CD4-positive, alpha-beta T cell treated with Interleukin-17A for 4 hours (primary cell): Measurements from ENCODE around the gene TEX2.
"Not testable (repeated sequence)": the region's sequence is repeated elsewhere in the genome, so short reads cannot be mapped to it uniquely, and the experiment has no call there.

Experiments used
- DNase-seq: peaks from one replicate; pipeline ENCODE4 v3.0.0-alpha.2; 2020; ENCODE audit warnings: mixed read lengths

TEX2 gene

DNA sequence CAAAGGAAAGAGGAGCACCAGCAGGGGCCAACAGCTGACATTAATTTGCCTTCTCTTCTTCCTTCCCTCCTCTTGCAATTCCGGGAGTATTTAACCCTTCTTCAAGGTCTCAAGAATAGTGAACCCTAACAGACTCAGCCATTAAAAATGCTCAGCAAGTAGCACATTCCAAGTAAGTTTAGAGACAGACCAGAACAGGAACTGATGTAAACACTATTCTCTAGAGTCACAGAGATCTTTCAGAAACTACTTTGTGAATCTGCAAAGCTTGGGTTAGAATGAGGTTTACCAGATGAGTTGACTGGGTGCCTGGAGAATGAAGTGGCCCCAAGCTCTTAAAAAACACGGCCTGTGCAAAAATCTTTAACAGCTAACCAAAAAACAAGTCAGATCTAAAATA lies 50.9 kb downstream of the TEX2 start:
- DNase-seq: no peak

DNA sequence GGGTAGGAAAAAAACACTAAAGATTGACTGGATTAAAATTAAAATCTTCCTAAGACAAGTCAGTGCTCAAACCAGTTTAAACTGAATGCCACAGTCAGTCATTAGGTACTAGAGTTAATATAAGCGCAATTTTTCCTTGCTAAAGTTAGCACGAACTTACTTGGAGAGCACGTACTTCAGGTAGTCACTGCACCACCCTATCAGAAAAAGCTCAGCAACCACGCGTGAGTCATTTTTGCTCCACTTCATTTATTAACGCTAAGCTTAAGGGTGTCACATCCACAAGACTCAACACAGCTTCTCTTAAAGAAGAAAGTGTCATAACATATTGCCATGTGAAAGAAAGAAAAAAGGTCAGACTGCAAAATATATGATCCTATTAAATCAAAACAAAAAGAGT lies 53.1 kb downstream of the TEX2 start:
- DNase-seq: no peak

DNA sequence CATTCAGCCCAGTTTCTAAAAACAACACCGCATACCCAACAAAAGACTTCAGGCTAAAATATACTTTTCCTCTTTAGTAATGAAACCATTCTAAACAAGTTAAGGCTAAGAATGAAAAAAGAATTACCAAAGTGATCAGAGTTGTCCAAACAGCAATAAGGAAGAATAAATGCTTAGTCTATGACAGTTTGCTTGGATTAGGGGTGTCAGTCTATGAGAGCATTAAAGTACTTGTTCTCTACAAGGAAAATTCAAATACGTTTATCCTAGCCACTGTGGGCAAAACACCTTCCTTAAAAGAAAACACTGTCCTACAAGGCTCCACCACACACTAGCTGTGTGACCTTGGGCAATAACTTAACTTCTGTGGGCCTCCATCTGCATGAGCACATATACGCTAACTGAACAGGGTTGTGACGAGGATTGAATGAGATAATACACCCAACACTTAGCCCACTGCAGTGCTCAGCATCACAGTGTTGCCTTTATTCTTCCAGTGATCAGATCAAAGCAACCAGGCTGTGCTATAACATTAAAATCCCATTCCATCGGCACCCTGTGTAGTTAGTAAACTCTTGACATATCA lies 53.6 kb downstream of the TEX2 start:
- DNase-seq: no peak

DNA sequence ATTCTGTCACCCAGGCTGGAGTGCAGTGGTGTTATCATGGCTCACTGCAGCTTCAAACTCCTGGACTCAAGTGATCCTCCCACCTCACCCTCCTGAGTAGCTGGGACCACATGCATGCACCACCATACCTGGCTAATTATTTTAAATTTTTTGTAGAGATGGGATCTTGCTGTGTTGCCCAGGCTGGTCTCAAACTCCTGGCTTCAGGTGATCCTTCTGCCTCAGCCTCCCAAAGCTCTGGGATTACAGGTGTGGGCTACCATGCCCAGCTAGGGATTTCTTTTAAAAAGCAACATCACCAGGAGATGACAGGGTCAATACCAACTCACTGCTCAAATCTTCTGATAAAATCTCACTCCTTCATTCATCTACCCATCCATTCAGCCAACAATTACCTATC lies 54.4 kb downstream of the TEX2 start:
- not testable (repeated sequence) for DNase-seq

DNA sequence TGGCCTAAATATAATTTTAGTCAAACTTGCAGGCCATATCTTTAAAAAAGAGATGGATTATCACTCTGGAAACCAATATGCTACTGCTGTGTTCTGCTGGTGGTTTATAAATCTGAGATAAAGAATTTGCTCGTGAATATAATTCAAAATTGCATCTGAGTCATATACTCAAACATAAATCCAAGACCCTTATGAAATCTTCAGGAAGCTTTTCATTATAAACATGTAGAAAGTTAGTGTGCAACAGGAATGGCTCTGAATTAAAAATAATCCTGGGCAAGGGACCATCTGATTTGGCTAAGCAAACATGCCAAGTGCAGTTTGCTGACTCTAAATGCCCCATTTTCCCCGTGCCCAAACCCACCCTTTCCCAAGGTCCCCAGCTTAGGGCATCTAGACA lies 57.3 kb downstream of the TEX2 start:
- no peak for DNase-seq

DNA sequence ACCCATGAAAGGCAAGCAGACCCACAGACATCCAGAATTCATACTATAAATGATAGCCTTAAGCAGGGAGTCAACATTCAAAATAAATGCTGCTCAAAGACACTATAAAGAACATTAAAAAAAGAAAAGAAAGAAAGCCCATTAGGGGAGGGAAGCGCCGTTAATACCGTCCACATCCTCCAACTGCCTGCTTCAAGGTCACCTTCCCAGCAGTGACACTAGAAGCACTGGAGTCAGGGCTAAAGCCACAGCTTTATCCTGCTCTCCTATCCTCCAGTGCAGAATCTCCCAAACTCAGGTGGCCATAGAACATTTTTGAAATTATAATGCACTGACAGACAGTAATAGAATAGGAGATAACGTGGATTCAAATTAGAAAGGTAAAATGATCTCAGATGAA lies 59.4 kb downstream of the TEX2 start:
- DNase-seq: no peak

DNA sequence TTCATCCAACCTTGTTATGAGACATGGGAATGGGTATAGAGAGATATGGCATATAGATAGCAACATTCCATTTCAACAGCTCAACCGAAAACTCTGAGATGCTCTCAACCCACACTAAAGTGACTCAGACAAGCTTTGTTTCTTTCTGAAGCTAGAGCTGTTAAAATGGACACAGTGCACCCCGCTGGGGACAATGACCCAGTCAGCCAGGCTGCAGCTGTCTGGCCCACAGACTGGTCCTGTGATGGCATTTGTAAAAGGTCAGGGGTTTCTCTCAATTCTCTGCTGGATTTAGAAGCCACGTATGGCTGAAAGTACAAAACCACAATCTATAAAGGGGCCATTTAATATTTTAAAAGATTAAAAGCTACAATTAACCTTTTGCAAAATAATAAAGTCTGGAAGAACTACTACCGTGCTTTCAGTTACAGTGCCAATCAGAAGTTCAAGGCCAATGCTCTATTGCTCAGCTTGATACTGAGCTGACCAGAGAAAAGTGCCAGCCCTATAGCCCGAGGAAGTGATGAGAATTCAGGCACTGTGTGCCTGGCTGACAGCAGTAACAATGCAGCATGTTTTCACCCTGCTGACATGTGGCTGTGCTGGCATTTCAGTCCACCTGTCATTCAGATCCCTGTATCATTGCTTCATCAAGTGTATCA lies 60.2 kb downstream of the TEX2 start:
- DNase-seq: no peak

DNA sequence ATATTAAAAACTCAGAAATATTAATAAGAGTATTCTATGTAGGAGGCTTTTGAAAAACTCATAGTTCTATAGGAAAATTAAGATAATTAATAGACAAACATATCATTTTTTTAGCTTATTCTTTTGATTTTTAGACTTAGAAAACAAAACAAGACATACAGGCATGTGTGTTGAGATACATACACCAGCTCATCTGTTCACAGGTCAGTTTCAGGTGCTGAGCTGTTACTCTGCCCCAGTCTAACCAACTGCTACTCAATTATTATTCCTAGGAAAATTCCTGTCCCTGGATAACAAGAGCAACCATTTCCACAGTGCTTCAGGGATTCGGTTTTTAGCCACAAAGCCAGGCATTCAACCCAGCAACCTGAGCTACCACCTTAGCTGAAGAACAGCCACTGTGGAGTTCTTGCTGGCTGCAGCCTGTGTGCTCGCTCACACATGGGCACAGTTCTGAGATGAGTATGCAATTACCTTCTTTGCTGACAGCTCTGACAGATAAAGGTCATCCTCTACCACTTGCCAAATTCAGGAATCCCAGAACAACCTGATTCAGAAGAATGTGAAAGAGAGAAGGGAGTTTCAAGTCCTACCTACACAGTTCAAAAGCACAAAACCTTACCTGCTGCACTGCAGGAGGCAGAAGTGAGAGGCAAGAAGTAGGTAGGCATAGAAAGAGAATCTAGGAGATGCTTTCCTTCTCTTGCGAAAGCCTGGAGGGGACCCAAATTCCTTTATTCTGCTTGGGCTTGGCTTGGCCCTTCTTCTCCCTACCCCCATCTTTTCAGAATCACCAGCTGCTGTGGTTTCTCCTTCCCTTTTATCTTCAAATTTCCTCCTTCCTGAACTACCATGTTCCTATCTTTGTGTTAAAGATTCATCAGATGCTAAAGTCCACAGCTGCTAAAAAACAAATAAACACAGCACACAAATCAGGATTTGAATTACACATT lies 62.7 kb downstream of the TEX2 start:
- DNase-seq: no peak

DNA sequence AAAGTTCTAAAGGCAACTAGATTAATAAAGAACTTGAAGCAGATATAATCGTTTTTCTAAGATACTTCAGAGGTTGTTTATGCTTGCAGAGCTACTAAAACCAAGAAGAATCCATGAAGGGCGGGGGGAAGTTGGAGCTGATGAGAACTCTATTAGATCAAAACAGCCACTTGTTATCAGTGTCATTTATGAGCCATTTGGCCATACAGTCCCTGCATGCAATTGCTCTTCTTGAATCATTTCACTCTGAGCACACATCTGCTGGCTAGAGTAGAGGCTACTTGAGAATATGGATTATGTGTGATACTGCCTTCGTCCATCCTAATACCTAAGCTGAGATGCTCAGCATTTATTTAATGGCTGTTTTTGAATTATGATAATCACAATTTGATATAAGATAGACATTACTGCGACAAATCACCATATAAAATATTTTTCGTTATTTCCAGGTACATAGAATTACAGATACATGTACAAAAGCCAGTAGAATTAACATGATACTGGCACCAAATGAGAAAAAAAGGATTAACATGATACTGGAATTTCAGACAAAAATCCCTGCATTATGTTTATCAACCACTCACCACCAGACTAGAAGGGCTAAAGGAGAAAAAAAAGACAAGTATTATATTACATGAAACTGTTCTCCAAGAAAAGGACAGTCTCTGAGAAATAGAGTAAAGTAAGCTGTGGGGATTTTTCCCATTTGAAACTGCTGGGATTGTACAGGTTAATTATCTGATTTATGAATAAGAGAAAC lies 64.5 kb downstream of the TEX2 start:
- DNase-seq: no peak

DNA sequence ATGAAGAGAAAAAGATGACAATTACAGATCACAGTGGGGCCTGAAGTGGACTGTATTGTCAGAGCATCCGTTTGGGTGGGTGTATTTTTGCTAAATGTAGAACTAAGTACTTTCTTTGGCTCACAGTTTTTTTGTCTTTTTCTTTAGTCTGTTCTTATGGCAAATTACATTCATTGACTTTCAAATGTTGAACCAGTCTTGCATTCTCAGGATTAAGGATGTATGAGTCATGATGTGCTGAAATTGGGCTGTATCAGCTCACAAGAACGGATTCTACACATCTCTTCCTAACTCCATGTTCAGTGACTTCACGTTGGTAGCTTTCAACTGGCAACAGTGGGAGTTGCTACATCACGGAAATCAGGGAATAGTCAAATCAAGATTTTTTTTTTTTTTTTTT lies 66.5 kb downstream of the TEX2 start:
- no peak for DNase-seq

DNA sequence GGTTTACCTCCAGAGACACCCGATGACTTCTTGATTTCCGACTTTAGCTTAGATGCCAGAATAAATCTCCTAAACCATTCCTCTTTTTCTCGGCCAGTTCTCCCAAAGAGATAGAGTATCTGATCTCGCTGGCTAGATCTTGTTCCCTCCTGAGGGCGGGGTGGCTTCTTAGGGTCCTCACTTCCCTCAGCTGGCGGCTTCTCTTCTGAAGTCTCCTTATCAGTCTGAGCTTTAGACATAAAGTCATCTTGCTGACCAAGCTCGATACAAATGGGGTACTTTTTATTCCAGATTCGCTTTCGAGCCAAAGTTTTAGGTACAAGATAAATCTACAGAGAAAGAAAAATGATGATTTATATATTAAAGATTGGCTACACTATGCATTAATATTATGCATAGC lies 69.5 kb downstream of the TEX2 start:
- no peak for DNase-seq

DNA sequence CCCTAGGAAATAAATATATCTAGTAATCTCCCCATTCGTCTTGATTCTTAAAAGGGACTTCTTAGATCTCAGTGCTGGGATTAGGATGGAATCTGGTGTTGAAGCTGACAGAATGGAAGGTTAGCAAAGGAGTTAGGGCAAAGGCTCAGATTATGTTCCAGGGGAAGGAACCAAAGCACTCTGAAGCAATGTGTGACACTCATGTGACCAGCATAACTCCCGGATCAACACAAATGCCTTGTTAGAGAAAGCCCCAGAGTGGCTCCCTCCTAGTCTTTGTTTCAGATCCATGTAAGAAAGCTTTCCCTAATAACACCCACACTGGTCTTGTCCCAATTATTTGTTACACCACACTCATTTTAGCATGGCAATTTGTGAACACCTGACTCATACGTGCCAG lies 70.5 kb downstream of the TEX2 start:
- no peak for DNase-seq

DNA sequence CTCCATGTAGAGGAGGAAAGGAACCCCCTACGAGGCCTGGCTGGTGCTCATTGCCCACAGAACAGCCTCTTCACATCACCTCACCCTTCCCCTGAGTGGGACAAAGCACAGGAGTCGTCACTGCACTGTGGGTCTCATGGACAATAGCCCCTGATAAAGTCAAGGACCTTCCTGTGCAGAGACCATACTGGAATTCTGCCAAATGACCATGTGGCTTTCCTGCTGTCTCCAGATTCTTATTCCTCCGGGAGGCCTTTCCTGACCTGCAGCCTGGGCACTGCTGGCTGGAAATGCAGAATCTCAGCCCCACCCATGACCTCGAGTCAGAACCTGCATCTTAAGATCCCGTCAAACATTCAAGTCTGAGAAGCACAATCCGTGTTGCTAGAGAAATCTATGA lies 72.6 kb downstream of the TEX2 start:
- DNase-seq: no peak

DNA sequence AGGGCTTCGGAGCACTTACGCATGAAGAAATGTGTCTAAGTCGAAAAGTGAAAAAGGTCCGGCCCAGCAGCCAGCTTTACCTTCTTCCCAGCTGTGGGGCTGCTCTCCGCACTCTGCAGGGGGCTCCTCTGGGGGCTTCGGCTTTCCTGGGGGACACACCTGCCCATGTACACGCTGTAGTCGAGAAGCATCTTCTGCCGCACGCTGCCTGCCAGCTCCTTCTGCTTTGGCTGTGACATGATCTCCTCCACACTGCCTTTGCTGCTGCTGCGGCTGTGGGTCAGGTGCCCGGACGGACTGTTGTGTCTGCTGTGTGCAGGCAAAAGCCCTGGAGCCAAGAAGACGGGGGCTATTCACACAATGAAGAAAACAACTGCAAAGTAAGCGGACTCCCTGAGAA lies 75.0 kb downstream of the TEX2 start:
- DNase-seq: no peak

DNA sequence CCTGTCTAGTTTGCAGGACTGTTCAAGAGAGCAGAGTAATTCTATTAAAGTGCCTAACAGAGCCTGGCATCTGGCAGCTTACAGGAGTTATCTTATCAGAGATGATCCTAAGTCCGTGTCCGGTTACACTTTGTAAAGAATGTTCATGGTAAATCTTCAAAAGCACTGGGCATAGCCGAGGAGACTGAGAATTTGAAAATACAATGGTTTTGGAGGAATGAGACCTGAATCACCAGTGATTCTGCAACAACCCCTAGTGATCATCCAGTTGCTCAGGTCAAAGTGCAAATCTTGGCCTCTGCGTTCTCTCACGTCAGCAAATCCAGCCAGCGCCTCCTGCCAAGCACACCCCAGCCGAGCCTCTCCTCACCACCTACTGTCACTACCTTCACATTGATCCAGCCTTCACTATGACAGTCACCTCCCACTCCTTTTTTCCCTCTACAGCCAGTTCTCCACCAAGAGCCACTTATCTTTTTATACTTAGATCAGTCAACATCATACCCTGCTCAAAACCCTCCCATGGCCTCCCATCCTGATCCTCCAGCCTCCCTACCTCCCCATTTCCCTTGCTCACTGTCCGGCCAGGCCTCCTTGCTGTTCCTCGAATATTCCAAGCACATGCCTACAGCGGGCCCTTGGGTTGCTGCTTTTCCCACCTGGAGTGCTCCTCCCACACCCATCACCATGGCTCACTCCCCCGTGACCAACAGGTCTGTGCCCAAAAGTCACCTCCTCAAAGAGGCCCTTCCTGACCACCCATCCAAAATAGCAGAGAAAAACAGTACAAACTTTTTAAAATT lies 75.8 kb downstream of the TEX2 start:
- DNase-seq: no peak

DNA sequence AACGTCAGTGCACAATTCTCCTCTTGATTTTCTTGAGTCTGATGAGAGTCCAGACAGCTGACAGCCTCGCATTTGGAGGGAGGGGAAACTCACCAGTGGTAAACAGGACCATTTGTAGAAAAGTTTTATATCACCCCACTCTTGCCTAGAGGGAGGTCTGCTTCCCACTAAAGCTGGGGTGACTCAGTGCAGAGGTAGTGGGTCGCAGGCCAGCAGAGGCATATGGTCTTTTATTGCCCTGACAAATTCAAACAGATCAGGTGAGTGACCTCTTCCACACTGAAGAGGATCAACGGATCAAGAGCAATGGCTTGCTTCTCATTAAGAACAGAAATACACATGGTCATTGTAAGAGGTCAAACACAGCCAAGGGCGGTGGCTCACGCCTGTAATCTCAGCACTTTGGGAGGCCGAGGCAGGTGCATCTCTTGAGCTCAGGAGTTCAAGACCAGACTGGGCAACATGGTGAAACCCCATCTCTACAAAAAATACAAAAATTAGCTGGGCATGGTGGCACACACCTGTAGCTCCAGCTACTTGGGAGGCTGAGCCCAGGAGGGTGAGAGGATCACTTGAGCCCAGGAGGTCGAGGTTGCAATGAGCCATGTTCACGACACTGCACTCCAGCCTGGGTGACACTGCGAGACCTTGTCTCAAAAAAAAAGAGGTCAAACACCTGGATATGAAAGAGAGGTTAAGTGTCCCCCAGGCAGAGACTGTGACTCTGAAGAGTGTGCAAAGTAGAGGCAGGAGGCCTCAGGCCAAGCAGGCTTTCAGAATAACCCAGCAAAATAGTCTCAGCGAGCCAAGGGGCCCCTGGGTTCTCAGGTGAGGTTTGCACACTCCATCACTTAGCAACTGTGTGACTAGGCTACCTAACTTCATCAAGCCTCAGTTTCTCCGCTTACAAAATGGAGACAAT lies 76.6 kb downstream of the TEX2 start:
- DNase-seq: no peak

DNA sequence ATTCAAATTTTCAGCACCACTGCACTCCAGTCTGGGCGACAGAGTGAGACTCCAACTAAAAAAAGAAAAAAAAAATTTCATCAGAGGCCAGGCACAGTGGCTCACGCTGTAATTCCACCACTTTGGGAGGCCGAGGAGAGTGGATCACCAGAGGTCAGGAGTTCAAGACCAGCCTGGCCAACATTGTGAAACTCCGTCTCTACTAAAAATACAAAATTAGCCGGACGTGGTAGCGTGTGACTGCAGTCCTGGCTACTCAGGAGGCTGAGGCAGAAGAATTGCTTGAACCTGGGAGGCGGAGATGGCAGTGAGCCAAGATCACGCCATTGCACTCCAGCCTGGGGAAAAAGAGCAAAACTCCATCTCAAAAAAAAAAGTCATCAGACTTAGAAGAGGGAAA lies 77.5 kb downstream of the TEX2 start:
- not testable (repeated sequence) for DNase-seq

DNA sequence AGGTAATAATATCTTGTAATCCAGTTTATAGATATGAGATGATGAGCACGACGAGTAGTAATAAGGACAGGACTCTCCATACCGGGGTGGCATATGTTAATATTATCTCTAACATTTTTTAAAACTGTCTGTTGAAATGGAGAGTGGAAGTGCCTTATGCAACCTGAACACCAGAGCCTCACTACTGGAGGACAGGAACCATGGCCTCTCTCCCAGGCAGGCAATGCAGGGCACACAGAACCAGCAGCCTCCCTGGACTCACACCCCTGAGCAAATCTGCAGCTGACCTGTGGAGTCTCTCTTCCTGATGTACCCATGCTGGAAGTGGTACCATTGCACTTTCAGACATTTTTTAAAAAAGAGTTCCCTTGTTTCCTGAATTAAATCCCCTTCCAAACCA lies 78.0 kb downstream of the TEX2 start:
- no peak for DNase-seq

DNA sequence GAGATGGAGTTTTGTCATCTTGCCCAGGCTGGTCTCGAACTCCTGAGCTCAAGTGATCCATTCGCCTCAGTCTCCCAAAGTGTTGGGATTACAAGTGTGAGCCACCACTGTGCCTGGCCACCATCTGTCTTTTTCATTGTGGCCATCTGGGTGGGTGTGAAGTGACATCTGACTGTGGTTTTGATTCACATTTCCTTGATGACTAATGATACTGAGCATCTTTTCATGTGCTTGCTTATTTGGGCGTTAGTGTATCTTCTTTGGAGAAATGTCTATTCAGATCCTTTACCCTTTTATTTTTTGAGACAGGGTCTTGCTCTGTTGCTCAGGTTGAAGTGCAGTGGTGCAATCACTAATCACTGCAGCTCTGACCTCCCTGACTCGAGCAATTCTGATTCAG lies 79.2 kb downstream of the TEX2 start:
- DNase-seq: no peak

DNA sequence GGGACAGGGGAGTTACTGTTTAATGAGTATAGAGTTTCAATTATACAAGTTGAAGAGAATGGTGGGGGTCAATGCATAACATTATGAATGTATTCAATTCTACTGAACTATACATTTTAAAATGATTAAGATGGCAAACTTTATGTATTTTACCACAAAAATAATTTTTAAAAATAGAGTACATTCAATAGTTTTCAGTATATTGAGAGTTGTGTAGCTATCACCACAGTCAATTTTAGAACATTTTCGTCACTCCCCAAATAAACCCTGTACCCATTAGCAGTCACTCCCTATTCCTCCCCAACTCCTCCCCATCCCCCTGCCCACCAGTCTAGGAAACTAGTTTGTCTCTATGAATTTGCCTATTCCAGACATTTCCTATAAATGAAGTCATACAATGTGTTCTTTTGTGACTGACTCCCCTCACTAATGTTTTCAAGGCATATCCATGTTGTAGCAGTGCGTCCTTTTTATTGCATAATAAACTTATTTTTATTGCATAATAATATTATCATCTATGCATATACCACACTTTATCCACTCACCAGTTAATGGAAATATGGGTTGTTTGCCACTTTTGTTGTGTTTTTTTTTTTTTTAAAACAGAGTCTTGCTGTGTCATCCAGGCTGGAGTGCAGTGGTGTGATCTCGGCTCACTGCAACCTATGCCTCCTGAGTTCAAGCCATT lies 80.6 kb downstream of the TEX2 start:
- DNase-seq: no peak
